ENCODE data around the gene GABRE. TPM values are rescaled to one million over a fixed set of nuclear protein-coding genes. Genes with fewer than 3 reads are reported as not detected.

Gene GABRE
- total RNA-seq, 4 donors from 2014 or later, result 2.6 to 21.2 (median 7.1) TPM

DNA sequence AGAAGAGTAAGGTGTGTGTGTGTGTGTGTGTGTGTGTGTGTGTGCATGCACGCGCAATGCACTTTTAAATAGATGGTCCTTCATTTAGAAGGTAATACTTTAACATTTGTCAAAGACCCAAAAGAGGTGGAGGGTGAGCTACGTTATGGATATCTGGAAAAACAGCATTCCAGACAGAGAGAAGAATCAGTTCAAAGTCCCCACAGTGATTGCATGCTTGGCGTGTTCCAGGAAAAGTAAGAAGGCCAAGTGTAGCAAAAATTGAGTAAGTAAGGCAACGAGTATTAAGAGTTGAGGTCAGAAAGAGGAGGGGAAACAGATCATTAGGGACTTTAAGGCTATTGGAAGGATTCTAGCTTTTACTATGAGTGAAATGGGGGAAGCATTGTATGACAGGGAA, 21.9 kb upstream of the GABRE start:
- no peaks in the 10 kb centered on the region for H3K27me3 ChIP-seq
- H3K36me3 ChIP-seq, result no peaks in the 10 kb centered on the region
- no peaks in the 10 kb centered on the region for H3K4me1 ChIP-seq
- no peak for ATAC-seq
- 71% methylated on average over 2 to 5 of the region's 5 CpGs for WGBS, 2 donors (ENCODE audit: low coverage in 1 of 2)
- no peak overlapping the region for H3K27ac ChIP-seq
- TF ChIP-seq, protein P1, sequence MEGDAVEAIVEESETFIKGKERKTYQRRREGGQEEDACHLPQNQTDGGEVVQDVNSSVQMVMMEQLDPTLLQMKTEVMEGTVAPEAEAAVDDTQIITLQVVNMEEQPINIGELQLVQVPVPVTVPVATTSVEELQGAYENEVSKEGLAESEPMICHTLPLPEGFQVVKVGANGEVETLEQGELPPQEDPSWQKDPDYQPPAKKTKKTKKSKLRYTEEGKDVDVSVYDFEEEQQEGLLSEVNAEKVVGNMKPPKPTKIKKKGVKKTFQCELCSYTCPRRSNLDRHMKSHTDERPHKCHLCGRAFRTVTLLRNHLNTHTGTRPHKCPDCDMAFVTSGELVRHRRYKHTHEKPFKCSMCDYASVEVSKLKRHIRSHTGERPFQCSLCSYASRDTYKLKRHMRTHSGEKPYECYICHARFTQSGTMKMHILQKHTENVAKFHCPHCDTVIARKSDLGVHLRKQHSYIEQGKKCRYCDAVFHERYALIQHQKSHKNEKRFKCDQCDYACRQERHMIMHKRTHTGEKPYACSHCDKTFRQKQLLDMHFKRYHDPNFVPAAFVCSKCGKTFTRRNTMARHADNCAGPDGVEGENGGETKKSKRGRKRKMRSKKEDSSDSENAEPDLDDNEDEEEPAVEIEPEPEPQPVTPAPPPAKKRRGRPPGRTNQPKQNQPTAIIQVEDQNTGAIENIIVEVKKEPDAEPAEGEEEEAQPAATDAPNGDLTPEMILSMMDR (IDR thresholded peaks at IDR 0.05), result no peak
- H3K9me3 ChIP-seq, result no peaks in the 10 kb centered on the region
- H3K4me3 ChIP-seq, result no peak overlapping the region

DNA sequence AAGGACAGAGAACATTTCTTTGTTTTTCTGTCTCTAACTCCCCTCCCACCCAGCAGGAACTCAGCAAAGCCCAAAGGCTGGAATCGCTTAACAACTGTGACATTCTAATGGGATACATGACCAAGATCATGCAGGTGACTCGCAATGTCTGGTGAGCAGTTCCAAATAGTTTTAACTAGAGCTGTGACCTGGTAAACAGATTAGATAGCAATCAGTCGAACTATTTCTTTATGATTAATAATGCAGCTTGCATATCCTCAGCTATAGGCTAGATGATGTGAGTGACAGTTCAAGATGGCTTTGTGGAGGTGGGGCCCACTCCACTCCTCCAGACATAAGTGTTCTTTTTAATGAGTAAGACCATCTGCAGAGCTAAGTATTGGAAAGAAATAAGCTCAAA, 20.0 kb upstream of the GABRE start:
- TF ChIP-seq POLR2A (IDR thresholded peaks at IDR 0.05) (no peak), EP300 (IDR thresholded peaks at IDR 0.05) (no peak), POLR2AphosphoS5 (IDR thresholded peaks at IDR 0.05) (no peak)
- TF ChIP-seq, protein P1 (IDR thresholded peaks at IDR 0.05), result no peak
- no peaks in the 10 kb centered on the region for H3K27me3 ChIP-seq
- WGBS, 2 donors (ENCODE audit: low coverage in 1 of 2), result 69 to 85% methylated on average over 3 of the region's 3 CpGs
- H3K27ac ChIP-seq, result no peak overlapping the region
- ATAC-seq, result no peak
- no peaks in the 10 kb centered on the region for H3K9me3 ChIP-seq
- H3K4me1 ChIP-seq, result no peaks in the 10 kb centered on the region
- no peak overlapping the region for H3K4me3 ChIP-seq
- no peaks in the 10 kb centered on the region for H3K36me3 ChIP-seq

DNA sequence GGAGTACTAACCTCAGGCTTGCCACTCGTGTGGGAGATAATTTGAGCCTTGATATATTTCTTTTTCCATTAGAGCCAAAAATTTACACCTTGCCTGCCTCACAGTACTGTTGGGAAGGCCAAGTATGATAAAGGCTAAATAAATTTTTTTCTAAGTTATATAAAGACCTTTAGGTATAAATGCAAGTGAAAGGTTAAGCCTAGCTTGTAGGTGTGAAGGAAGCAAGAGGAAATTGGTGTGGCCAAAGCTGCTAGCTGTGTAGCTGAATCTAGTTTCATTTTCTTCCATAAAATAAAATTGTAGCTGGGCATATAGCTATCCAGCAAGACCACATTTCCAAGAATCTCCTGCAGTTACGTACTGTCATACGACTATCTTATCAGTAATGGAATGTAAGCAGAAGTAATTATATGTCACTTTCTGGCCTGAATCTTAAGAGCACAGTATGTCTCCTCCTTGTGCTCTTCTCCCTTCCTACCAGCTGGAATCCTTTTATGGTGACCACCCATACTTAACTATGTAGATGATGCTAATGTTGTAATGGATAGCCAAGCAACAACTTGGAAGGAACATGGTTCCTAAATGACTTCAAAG, 14.3 kb upstream of the GABRE start:
- no peaks in the 10 kb centered on the region for H3K27me3 ChIP-seq
- ATAC-seq, result no peak
- no peaks in the 10 kb centered on the region for H3K9me3 ChIP-seq
- WGBS, 2 donors (ENCODE audit: low coverage in 1 of 2), result 48 to 82% methylated on average over 2 to 3 of the region's 3 CpGs
- TF ChIP-seq POLR2A (IDR thresholded peaks at IDR 0.05) (no peak), EP300 (IDR thresholded peaks at IDR 0.05) (no peak), POLR2AphosphoS5 (IDR thresholded peaks at IDR 0.05) (no peak)
- TF ChIP-seq, protein P1 (IDR thresholded peaks at IDR 0.05), result no peak
- H3K4me1 ChIP-seq, result no peaks in the 10 kb centered on the region
- H3K4me3 ChIP-seq, result no peak overlapping the region
- H3K36me3 ChIP-seq, result no peaks in the 10 kb centered on the region
- no peak overlapping the region for H3K27ac ChIP-seq

GRCh38 chrX:151987108-151987507, 12.6 kb upstream of the GABRE start:
- no peaks in the 10 kb centered on the region for H3K36me3 ChIP-seq
- H3K27me3 ChIP-seq, result no peaks in the 10 kb centered on the region
- 62 to 100% methylated on average over 2 of the region's 4 CpGs for WGBS, 2 donors (ENCODE audit: low coverage in 1 of 2)
- H3K9me3 ChIP-seq, result no peaks in the 10 kb centered on the region
- TF ChIP-seq POLR2A (IDR thresholded peaks at IDR 0.05) (no peak), EP300 (IDR thresholded peaks at IDR 0.05) (no peak), POLR2AphosphoS5 (IDR thresholded peaks at IDR 0.05) (no peak)
- TF ChIP-seq, protein P1 (IDR thresholded peaks at IDR 0.05), result no peak
- H3K4me3 ChIP-seq, result no peak overlapping the region
- no peak for ATAC-seq
- H3K27ac ChIP-seq, result no peak overlapping the region
- peaks cover 0 to 3% (median 0%) of the 10 kb centered on the region in 3 donors for H3K4me1 ChIP-seq

GRCh38 chrX:151985955-151986354, 11.5 kb upstream of the GABRE start:
- Histone ChIP-seq H3K27ac (no peak overlapping the region), H3K27me3 (no peaks in the 10 kb centered on the region), H3K36me3 (no peaks in the 10 kb centered on the region), H3K4me3 (no peak overlapping the region), H3K9me3 (no peaks in the 10 kb centered on the region), H3K4me1 (peaks cover 0 to 7% (median 0%) of the 10 kb centered on the region in 3 donors)
- peak; percentile 38 for ATAC-seq
- TF ChIP-seq POLR2A (IDR thresholded peaks at IDR 0.05), result no peak
- no peak for TF ChIP-seq EP300 (IDR thresholded peaks at IDR 0.05)
- no peak for TF ChIP-seq POLR2AphosphoS5 (IDR thresholded peaks at IDR 0.05)
- TF ChIP-seq, protein P1 (IDR thresholded peaks at IDR 0.05), result no peak
- 33 to 60% methylated on average over 1 of the region's 3 CpGs for WGBS, 2 donors (ENCODE audit: low coverage in 1 of 2)
